GM18505 (cell line): ENCODE results near the gene GUCA2B.

Experiments used
- ATAC-seq: cut with Tn5 transposase; IDR thresholded peaks from one replicate; pipeline ENCODE4 v1.9.1; 2021; ENCODE audit not compliant: unreplicated experiment
- POLR2A ChIP-seq: IDR thresholded peaks from 4 replicates; pipeline ENCODE4 v1.6.1; 2011; ENCODE audit warnings: borderline replicate concordance; ENCODE audit not compliant: insufficient read depth, insufficient read length; ENCODE audit errors: extremely low read depth

Gene GUCA2B

DNA sequence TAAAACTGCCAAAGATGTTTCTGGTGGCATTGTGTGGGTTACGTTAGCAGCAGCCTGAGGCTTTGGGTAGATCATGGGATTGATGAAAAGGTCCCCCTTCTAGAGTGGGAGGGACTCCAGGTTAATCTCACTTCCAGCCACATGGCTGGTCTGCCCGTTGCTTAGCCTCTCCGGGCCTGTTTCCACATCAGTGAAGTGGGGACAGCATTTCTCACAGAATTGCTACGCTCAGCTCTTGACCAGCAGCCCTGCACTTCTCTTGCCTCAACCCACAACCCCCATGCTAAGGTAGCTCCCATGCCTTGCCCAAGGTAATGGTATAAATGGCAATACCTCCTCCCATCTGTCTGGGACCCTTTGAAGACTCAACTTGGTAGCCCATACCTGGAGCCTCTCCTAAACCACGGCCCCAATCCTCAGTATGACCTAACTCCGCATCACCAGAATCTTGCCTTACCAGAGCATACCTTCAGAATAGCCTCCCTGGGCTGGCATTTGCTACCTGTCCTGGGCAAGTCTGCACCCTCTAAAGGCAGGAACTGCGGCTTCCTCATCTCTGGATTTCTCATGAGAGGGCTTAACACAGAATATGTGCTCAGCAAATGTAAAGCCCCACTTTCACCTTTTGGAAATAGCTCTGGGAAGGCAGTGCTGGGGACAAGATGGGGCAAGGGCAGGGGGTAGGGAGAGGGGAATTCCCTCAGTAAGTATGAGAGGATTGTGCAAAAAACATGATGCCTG is 22.3 kb downstream of the GUCA2B start:
- ATAC-seq = no peak
- TF ChIP-seq POLR2A = no peak

DNA sequence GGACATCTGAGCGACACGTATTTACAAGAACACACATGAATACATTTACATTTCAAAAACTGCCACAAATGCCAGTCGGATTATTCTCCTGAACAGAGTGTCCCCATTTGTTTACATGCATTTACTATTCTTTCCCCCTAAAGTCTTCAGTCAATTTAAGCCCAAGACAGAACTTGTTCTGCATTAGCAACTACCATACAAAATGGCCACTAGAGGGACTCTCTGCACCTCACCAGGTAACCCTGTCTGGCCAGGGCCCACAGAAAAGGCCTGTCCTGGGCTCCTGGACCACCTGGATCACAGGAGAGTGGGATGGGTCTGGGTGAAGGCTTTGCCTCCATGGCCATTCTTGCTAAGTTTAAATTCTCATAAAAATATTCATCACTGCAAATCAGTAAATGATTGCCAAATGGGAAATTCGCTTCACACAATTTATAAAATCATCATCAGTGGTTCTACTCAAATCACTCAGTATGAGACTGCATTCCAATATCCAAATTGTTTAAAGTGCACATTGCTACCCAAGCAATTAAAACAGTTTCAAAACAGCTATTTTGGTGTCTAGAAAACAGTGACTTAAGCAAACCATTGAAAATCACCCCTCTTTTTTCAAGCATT is 23.8 kb downstream of the GUCA2B start:
- no peak for TF ChIP-seq POLR2A
- ATAC-seq = no peak

DNA sequence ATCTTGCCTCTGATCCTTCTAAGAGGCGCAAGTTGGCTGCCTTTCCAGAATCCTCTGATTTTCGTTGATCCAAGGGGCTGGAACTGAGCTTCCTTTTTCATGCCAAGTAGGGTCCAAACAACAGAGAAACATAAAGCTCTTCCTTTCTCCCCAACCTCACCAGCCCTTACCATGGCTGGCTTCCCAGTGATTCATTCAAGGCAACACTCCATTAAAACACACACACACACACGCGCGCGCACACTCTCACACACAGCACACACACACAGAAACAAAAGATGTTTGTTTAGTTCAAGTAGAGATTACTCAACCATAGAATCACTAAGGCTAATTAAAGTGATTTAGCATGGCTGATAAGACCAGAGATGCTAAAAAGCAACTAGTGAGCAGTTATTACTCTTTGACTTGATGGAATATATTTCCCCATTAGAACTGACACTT is 24.4 kb downstream of the GUCA2B start:
- ATAC-seq = no peak
- TF ChIP-seq POLR2A = no peak

DNA sequence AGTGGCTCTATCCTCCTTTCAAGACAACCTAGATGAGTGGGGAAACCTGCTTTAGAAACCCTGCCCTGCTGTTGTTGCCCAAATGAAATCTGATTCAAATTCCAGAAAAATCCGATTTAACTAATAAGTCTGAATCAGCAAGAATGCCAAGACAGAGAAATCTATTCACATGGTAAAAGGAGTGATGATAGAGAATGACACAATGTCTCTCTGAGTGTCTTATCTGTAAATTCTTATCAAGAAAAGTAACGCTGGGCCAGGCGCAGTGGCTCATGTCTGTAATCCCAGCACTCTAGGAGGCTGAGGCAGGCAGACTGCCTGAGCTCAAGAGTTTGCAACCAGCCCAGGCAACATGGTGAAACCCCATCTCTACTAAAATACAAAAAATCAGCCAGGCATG is 25.0 kb downstream of the GUCA2B start:
- no peak for ATAC-seq

DNA sequence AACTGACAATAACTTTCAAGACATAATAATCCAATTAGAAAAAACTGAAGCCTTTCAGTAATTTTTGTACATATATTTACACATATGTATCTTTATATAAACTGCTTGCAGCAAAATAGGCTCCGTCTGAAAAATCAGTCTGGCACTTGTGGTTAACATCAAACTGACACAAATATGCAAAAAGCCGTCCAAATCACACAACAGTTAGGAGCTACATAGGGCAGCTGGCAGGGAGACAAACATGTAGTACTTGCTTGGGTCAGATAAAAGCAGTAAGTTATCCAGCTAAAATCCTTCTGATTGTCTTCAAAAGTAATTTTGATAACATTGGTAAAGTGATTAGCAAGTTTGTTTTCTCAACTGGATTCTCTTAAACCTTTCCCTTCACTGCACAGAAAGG is 26.1 kb downstream of the GUCA2B start:
- ATAC-seq = no peak
- no peak for TF ChIP-seq POLR2A

More for the DNA sequence above, 25.0 kb downstream of the GUCA2B start:
- TF ChIP-seq POLR2A = no peak

DNA sequence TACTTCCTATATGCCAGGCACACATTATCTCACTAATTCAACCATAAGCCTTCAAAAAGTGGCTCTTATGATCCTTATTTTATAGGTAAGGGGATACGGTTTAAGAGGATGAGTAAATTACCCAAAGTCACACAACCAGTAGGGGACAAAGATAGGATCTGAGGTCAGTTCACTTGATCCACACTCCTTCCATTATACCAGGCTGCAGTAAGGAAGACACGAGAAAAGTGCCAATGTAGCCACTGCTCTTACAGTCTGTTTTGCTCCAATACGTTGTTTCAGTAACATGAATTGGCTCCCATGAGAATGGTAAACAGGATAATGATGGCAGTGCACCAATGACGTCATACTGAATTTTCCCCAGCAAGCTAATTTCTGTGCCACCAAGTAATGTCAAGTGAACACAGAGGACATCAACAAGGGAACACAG is 26.7 kb downstream of the GUCA2B start:
- TF ChIP-seq POLR2A = no peak
- ATAC-seq = no peak

DNA sequence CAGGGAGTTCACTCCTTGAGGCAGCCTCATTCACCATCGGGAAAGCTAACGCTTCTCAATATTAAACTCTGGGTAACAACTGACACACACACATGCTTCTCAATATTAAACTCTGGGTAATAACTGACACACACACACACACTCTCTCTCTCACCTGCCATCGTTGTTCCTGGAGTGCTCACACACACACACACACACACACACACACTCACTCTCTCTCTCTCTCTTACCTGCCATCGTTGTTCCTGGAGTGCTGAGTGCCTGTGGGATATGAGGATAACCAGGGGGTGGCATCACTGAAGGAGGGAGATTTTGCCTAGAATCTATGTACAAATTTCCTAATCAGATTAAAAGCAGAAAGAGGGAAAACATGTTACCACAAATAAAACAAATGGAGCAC is 28.5 kb downstream of the GUCA2B start:
- ATAC-seq = no peak
- TF ChIP-seq POLR2A = no peak

DNA sequence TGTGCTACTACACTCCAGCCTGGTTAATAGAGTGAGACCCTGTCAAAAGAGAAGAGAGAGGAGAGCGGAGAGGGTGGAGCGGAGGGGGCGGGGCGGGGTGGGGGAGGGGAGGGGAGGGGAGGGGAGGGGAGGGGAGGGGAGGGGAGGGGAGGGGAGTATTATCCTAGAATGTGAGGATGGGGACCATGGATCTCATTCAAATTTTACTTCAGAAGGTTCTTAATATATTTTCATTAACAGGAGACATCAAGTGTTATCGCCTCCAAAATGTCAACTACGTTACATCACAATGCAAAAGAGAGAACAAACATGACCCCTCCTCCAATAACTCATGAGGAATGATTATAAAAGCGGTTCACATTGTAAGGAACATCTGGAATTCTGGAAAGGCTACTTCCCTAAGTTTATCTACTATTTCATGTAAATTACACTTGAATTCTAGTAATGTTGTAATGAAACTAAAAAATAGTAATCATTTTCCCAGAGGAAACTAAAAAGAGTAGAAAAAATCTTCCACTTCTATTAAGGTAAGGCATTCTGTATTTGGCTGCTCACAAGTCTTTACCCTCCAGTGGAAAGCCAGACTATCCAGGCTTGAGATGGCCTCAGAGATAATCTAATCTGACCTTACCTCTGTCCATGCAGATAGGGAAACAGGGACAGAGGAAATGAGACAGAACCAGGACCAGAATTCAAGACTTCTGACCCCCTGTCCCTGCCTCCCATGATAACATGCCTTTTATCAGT is 30.2 kb downstream of the GUCA2B start:
- no peak for TF ChIP-seq POLR2A

DNA sequence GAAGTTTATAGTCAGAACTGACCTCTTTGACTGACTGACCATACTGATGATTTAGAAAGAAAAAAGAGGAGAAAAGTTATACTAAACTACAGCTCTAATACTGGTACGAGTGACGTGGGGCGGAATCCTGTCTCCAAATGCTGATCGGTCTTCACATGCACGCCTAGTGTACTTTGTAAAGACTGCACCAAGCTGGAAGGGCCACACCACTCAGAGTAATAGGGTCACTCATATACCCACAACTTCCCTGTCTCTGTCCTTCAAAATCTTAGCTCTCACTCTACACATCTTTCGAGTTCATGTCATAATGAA is 30.7 kb downstream of the GUCA2B start:
- no peak for TF ChIP-seq POLR2A
- ATAC-seq = no peak

More for the DNA sequence above, 30.2 kb downstream of the GUCA2B start:
- no peak for ATAC-seq

DNA sequence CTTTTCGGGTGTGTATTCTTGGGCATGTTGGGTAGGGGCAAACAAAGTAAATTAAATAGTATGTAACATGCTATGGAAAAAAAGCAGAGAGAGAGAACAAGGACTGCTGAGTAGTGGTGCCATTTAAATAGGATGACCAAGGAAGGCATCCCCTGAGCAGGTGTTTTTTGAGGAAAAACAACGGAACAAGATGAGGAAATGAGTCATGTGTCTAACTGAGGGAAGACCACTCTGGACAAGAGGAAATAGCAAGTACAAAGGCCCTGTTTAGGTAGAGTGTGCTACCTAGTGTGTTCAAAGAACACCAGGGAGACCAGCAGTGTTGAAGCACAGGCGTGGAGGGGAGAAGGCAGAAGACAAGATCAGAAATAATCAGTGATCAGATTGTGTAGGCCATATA is 31.4 kb downstream of the GUCA2B start:
- ATAC-seq = no peak
- no peak for TF ChIP-seq POLR2A

DNA sequence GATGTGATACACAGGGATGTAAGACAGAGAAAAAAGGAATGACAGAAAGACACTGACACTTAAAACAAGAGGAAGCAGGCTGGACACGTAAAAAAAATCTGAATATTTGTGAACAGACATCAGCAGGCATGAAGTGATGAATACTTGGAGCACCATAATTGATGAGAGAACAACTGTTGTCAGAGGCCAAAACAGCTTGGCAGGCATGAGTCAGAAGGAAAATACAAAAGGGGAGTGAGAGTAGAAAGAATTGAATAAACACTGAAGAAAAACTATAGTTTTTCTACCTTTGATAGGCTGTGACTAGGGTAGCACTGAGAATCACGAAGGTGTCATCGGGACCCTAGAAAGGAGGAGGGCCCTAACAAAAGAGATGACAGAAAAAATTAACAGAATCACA is 32.9 kb downstream of the GUCA2B start:
- no peak for TF ChIP-seq POLR2A

DNA sequence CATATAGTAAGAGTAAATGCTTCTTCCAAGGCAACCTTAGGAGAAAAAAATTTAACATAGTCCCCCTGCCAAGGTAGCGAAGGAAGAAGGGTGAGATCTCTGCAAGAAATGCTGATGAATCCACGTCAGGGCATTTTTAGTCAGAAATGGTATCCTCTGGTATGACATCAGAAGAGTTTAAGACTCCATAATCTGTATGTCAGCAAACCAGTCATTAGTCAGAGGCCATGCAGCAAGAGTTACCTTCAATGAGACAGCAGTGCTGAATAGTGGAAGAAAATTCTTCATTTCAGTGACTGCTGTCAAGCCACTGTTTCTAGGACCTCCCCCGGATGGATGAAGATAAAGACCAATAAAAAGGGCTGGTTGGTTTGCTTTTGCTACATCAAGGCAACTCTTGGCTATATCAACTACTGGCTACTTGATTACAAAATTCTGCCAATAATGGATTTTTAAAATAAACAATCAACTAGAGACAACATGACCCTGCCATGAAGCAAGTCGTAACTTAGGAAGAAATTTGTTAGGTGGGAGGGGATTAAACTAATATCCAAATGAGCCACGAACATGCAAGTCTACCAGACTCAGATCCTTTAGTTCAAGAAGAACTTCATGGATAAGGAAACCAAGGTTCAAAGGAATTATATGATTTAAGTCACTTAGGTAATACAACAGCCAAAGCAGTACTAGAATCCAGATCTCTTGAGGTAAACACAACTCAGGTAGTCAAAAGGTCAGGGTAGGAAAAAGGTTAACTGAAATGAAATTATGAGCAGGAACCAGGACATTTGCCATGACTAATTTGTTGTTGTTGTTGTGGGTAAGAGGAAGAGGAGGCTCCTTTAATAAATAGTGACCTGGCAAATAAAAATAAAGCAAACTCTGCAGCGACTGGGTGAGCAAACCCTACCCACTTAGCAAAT is 37.0 kb downstream of the GUCA2B start:
- no peak for TF ChIP-seq POLR2A
- ATAC-seq = no peak

More for the DNA sequence above, 32.9 kb downstream of the GUCA2B start:
- no peak for ATAC-seq

DNA sequence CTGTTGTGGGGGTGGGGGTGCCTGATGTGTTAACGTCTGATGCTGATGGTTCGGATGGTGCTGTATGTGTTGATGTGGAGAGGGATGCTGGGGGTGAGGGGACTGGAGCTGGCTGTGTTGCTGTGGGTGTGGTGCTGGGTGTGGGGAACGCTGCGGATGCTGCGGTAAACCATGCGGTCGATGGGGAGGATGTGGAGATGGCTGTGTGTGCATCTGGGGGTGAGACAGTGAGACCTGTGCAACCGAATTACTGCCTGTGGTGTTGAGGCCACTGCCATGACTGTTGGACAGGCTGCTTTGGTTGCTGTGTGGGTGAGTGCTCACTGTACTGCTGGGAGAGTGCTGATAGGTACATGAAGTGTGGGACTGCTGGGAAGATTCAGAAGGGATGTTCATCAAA is 38.1 kb downstream of the GUCA2B start:
- no peak for TF ChIP-seq POLR2A
- ATAC-seq = no peak
